ENCODE measurements around the gene GRID1.

The GRID1 gene

GRCh38 chr10:85761906-85762445, 604.6 kb downstream of the GRID1 start:
- no peak for DNase-seq (ENCODE audit: low spot score)
- in situ Hi-C loops (cut with MboI; ENCODE audit: low pct_unique_long_range_greater_than_20kb, low sequenced_read_pairs, unreplicated experiment) = no loop called here
- TF ChIP-seq CTCF (IDR thresholded peaks at IDR 0.05; ENCODE audit: extremely low read depth, insufficient read depth, missing control alignments) = no peak

GRCh38 chr10:85741626-85742300, 624.8 kb downstream of the GRID1 start:
- no peak for TF ChIP-seq CTCF (IDR thresholded peaks at IDR 0.05; ENCODE audit: extremely low read depth, insufficient read depth, missing control alignments)
- peak; percentile 14 for DNase-seq (ENCODE audit: low spot score)
- in situ Hi-C loops (cut with MboI; ENCODE audit: low pct_unique_long_range_greater_than_20kb, low sequenced_read_pairs, unreplicated experiment) = no loop called here

DNA sequence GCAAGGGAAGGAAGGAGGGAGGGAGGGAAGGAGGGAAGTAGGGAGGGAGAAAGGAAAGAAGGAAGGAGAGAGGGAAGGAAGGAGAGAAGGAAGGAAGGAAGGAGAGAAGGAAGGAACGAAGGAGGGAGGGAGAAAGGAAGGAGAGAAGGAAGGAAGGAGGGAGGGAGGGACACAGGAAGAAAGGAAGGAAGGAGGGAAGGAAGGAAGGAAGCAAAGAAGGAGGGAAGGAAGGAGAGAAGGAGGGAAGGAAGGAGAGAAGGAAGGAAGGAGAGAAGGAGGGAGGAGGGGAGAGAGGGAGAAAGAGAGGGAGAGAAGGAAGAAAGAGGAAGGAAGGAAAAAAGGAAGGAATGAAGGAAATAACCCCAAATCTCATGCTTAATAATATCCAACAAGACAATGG, 630.6 kb downstream of the GRID1 start:
- TF ChIP-seq CTCF (IDR thresholded peaks at IDR 0.05; ENCODE audit: extremely low read depth, insufficient read depth, missing control alignments) = no peak
- in situ Hi-C loops (cut with MboI; ENCODE audit: low pct_unique_long_range_greater_than_20kb, low sequenced_read_pairs, unreplicated experiment) = no loop called here
- no peak for DNase-seq (ENCODE audit: low spot score)

- TF ChIP-seq CTCF (IDR thresholded peaks at IDR 0.05; ENCODE audit: extremely low read depth, insufficient read depth, missing control alignments) = no peak
- in situ Hi-C loops (cut with MboI; ENCODE audit: low pct_unique_long_range_greater_than_20kb, low sequenced_read_pairs, unreplicated experiment) = no loop called here
- DNase-seq (ENCODE audit: low spot score) = no peak
Measured at GRCh38 chr10:85734791-85735190, 631.8 kb downstream of the GRID1 start.

GRCh38 chr10:85724215-85724614, 642.4 kb downstream of the GRID1 start:
- TF ChIP-seq CTCF (IDR thresholded peaks at IDR 0.05; ENCODE audit: extremely low read depth, insufficient read depth, missing control alignments) = no peak
- in situ Hi-C loops (cut with MboI; ENCODE audit: low pct_unique_long_range_greater_than_20kb, low sequenced_read_pairs, unreplicated experiment) = no loop called here
- no peak for DNase-seq (ENCODE audit: low spot score)

GRCh38 chr10:85720931-85721590, 645.5 kb downstream of the GRID1 start:
- no peak for TF ChIP-seq CTCF (IDR thresholded peaks at IDR 0.05; ENCODE audit: extremely low read depth, insufficient read depth, missing control alignments)
- DNase-seq (ENCODE audit: low spot score) = no peak
- in situ Hi-C loops (cut with MboI; ENCODE audit: low pct_unique_long_range_greater_than_20kb, low sequenced_read_pairs, unreplicated experiment) = no loop called here
